ENCODE results near the gene YIPF5.

GRCh38 chr5:144151026-144151425 lies 19.4 kb downstream of the YIPF5 start:
- TF ChIP-seq EP300 (IDR thresholded peaks at IDR 0.05), result no peak
- no peak for TF ChIP-seq POLR2A (IDR thresholded peaks at IDR 0.05)
- TF ChIP-seq CTCF (IDR thresholded peaks at IDR 0.05), result no peak

All from ovary (tissue), 3 donors.